HG03108 (cell line): ENCODE results near the gene SCAMP4.
"Not testable (repeated sequence)": the region's sequence is repeated elsewhere in the genome, so short reads cannot be mapped to it uniquely, and the experiment has no call there.

Source experiments
- ATAC-seq: cut with Tn5 transposase; IDR thresholded peaks from one replicate; pipeline ENCODE4 v1.9.1; 2021; ENCODE audit warnings: moderate library complexity; ENCODE audit not compliant: unreplicated experiment

SCAMP4 gene

DNA sequence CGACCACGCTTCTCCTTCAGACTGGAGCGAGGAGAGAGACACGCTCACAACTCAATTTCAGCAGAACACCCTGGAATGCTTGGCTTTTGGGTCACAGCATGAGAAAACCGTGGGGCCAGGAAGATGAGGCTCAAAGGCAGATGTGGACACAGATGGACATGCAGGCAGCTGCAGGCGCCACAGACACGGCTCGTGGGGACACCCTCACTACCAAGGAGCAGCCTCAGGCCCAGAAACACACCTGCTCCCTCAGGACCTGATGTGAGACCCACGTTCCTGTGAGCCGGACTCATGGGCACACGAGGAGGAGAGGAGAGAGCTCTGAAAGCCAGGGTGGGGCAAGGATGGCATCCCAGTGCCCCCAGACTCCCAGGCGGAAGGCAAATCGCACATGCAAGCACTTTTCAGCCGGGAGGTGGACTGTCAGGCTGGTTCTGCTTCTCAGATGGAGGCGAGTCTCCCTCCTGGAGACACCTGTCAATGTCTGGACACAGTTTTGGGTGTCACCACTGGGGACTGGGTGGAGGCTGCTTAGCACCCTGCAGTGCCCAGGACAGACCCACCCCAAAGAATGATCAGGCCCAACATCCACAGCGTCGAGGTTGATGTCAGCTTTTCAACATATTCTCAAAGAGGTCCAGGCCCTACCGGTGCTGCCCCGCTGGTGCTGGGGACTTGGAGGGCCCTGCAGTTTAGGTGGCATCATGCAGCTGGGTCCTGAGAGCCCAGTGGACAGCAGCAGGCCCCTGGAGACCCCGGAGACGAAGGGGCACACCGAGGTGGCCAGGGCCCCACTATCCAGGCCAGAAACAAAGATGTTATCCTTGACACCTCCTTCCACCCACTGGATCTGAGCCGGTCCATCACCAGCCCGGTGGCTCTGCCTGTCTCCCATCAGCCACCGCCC lies 22.2 kb upstream of the SCAMP4 start:
- ATAC-seq: no peak

DNA sequence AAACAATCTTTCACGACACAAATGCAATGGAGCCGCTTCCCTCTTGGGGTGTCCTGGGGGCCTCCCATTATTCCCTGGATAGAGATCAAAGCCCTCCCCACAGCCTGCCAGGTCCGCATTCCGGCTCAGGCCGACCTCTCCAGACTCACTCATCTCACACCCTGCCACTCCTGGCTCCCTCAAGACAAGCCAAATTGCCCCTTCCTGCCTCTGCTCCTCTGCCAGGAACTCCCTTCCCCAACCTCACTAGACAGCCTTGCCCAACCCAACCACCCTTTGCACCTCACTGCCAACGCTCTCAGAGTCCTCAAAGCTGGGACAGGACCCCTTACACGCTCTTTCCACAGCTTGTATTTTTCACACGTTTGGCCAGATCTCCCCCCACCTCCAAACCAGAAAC lies 21.4 kb upstream of the SCAMP4 start:
- ATAC-seq: no peak

DNA sequence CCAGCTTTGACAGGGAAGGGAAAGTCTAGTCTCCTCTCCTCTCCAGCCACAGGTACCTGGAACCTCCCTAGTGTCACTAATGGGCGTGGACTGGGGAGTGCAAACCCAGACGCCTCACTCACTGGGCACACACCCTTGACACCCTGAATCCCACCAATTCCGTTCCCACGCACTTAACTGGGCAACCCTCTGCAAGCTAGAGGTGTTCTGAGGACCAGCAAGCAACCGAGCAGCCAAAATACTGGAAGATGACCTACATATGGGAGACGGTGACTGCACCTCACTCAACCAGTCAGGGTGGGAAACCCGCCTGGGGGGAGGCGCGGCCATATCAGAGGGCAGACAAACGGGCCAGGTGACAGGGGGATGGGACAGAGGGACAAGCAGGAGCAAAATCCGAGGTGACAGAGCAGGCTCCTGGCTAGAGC lies 20.9 kb upstream of the SCAMP4 start:
- no peak for ATAC-seq

DNA sequence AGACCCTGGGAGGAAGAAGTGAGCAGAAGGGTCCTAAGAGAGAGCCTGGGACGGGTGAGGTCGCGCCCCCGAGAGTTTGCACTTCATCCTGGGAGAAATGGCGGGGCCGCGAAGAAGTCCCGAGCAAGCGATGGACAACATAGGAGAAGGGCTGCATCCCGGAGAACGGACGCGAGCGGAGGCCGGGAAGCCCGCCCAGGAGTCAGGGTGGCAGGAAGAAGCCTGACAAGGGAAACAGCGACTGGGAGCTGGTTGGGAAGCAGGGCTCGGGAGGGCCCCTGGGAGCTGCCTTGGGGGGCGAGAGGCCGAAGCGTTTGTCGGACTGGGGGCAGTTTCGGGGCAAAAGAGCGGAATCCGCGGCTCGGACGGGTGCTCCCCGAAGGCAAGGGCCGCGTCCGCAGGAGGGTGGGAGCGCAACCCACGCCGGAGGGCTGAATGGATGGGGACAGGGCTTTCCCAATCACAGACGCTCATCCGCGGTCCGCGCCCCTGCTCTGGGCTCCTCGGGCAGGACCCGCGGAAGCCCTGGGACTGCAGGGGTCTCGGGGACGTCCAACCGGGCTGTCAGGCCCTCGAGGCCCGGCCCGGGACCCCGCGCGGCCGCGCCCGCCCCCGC lies 20.4 kb upstream of the SCAMP4 start:
- ATAC-seq: no peak

DNA sequence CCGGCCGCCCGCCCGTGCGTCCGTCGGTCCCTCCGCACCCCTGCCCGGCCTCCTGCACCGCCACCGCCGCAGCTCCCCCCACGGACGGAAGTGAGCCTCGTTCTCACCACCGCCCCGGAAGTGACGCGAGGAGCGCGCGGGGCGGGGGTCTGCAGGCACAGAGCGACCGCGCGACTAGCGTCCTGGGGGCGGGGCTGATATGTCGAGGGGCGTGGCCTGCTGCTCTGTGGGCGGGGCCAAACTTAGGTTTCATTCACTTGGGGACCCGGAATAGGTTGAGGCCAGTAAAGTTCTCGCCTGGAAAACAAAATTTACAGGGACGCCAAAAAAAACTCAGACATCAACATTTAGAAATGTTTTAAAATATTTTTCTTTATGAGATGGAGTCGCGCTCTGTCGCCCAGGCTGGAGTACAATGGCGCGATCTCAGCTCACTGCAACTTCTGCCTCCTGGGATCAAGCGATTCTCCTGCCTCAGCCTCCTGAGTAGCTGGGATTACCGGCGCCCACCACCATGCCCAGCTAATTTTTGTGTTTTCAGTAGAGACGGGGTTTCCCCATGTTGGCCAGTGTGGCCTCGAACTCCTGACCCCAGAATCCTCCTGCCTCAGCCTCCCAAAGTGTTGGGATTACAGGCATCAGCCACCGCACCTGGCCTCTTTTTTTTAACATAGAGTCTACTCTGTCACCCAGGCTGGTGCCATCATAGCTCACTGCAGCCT lies 19.6 kb upstream of the SCAMP4 start, which contains the start of gene ABHD17A:
ABHD17A (minus strand) TSS at position 99 of the 722 bp plus-strand sequence. CDS start 3,930 bp downstream, outside the sequence.
- ATAC-seq: peak; percentile 64

DNA sequence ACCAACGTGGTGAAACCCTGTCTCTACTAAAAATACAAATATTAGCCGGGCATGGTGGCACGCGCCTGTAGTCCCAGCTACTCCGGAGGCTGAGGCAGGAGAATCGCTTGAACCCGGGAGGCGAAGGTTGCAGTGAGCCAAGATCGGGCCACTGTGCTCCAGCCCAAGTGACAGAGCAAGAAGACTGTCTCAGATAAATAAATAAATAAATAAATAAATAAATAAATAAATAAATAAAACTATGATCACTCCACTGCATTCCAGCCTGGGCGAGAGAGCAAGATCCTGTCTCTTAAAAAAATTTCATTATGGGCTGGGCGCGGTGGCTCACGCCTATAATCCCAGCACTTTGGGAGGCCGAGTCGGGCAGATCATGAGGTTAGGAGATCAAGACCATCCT lies 18.8 kb upstream of the SCAMP4 start:
- ATAC-seq: not testable (repeated sequence)

DNA sequence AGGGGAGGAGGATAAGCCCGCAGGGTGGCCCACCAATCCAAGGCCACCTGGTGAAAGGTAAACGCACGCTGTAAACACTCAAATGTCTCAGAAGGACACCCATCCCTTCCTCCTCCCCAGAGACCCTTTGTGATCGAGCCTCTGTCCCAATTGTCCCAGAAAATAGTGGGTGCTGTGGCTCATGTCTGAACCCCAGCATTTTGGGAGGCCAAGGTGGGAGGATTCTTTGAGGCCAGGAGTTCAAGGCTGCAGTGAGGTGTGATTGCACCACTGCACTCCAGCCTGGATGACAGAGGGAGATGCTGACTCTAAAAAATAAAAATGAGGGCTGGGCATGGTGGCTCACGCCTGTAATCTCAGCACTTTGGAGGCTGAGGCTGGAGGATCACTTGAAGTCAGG lies 16.8 kb upstream of the SCAMP4 start:
- ATAC-seq: no peak

DNA sequence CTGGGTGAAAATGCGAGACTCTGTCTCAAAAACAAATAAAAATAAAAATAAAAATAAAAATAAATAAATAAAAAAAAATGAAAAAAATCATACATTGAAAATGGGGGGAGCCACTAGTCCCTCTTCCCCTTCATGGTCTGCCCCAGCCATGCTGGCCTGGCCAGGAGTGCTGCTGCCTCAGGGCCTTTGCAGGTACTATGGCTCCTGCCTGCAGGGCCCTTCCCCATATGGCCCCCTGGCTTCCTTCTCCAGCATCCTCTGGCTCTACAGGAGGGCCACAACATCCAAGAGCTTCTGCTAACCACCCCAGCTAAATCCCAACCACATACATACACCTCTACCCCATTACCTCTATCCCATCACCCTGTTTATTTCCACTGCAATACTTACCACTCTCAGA lies 15.3 kb upstream of the SCAMP4 start:
- no peak for ATAC-seq

DNA sequence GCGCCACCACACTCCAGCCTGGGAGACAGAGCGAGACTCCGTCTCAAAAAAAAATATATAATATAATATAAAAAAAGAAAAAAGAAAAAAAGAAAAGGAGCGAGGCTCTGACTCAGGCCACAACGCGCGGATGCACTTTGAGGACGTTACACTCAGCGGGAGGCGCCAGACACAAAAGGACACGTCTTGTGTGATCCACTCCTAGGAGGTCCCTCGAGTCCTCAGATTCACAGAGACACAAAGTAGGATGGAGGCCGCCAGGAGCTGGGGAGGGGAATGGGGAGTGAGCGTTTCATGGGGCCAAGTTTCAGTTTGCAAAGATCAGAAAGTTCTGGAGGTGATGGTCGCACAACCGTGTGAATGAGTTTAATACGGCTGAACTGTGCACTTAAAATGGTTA lies 11.4 kb upstream of the SCAMP4 start:
- ATAC-seq: no peak

DNA sequence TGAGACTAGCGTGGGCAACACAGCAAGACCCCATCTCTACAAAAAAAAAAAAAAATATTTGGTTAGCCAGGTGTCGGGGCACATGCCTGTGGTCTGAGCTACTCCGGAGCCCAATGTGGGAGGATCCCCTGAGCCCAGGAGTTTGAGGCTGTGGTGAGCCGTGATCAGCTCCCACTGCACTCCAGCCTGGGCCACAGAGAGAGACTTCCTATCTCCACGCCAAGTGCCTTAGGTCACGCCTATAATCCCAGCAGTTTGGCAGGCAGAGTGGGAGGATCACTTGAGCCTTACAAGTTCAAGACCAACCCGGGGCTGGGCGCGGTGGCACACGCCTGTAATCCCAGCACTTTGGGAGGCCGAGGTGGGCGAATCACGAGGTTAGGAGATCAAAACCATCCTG lies 8.7 kb upstream of the SCAMP4 start:
- no peak for ATAC-seq

DNA sequence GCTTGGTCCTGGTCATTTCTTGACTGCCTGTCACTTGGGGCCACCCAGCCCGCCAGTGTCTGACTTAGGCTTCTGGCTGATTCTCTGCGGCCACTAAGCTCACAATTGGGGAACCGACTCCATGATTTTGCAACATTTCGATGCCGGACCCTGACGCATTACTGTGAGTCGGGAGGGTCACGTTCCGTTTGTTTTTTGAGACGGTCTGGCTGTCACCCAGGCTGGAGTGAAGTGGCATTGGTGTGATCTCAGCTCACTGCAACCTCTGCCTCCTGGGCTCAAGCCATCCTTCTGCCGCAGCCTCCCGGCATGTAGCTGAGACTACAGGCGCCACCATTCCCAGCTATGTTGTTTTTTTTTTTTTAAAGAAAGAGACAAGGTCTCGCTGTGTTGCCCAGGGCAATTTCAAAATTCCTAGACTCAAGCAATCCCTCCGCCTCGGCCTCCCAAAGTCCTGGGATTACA lies 3.2 kb upstream of the SCAMP4 start:
- ATAC-seq: no peak

DNA sequence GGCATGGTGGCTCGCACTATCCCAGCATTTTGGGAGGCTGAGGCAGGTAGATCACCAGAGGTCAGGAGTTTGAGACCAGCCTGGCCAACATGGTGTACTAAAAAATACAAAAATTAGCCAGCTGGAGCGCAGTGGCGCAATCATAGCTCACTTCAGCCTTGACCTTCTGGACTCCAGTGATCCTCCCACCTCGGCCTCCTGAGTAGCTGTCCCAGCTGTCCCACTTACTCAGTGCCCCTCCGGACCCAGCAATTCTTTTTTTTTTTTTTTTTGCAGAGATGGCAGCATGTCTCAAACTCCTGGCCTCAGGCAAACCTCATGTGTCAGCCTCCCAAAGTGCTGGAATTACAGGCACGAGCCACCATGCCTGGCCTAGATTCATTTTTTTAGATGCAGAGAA lies 2.3 kb upstream of the SCAMP4 start:
- no peak for ATAC-seq

DNA sequence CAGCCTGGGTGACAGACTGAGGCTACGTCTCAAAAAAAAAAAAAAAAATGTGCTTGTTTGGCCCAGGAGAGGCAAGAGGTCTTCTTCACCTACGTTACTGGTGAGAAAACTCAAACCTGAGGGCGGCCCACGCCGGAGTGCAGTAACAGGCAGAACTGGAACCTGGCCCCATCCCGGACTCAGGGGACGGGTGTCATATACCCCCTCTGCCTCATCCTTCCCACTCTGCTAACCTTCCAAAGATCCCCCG lies 414 bp upstream of the SCAMP4 start:
- no peak for ATAC-seq

DNA sequence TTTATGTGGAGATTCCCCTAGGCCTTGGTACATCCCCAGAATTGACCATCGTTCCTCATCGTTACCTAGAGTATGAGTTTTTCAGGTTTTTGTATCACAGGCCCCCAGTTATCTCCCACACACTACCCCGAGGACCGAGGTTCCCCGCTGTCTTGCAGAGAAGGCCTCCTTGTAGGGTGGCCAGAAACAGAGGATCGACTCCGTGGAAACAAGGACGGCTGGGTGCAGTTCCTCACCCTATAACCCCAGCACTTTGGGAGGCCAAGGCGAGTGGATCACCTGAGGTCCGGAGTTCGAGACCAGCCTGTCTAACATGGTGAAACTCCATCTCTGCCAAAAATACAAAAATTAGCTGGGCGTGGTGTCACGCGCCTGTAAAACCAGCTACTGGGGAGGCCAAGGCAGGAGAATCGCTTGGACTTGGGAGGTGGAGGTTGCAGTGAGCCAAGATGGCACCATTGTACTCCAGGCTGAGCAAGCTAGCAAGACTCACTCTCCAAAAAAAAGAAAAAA lies 720 bp downstream of the SCAMP4 start:
- ATAC-seq: no peak

DNA sequence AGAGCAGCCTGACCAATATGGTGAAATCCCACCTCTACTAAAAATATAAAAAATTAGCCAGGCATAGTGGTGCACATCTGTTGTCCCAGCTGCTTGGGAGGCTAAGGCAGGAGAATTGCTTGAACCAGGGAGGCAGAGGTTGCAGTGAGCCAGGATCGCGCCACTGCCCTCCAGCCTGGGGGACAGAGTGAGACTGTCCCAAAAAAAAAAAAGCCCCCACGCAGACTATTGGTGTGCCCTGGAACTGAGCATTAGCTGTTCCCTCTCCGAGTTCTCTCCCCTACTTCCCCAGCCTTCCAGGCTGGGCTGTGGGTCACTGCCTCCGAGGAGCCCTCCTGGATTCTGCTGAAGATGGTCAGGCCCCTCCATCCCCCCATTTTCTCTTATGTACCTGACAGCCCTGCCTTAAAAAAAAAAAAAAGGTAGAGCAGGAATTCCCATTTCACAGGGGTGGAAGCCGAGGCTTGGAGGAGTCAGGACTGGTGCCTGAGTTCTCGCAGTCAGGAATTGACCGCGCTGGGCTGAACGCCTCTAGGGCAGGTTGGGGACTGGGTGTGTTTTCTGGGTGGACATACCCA lies 1.9 kb downstream of the SCAMP4 start:
- ATAC-seq: no peak

DNA sequence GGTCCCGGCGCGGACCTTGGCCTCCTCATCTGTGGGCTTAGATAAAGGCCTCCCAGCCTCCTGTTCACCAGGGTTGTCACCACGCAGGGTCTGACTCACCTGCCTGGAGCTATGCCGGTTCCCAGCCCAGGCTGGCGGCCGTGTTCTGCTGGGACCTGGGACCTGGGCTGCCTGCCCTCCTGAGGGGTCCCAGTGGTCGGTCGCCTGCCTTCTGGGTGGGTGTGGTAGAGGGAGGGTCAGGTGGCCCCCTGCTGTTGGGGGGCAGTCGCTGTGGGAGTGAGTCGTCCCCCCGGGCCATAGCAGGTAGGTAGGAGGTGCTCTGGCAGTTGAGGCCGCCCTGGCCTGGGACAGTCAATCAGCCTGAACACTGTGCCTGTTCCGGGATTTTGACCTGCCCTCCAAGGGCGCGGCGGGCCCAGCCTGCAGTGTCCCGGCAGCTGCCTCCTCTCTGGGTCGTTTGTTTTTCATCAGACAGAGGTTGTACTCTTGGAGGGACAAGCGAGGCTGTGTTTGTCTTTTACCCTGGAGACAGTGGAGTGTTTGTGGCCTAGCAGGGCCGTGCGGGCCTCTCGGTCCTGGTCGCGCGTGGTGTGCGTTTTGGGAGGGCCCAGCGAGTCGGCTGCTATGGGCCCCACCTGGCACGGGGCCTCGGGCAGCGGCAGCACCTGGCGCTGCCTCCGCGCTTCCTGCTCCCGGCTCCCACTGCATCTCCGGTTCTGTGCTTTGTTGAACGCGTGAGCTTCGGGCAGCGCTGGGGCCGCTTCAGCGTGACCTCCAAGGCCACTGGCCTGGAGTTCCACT lies 2.6 kb downstream of the SCAMP4 start:
- no peak for ATAC-seq

DNA sequence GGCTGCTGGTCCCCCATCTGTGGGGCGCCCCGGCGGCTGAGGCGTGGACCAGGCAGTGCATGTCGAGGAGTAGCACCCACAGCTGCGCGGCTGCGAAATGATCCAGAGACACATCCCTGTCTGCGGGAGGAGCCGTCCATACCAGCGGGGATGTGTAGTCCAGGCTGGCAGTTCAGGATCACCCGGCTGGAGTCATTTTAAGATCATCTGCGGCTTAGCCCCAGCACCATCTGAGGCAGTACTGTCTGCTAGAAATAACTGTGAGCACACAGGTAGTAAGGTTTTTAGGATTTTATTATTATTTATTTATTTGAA lies 3.1 kb downstream of the SCAMP4 start:
- ATAC-seq: no peak

DNA sequence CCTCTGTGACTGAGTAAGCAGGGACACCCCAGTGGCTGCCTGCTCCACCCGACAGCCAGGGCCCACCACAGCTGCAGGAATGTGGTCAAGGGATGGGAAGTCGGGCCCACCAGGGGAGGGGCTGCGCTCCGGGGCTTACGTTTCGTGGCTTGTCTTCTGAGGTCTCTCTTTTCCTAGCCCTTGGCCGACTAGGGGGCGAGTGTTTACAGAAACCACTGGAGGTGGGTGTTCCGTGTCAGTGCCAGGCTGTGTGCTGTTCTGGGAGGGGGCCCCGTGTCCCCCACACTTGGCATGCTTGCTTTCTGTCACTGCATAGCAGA lies 4.5 kb downstream of the SCAMP4 start:
- no peak for ATAC-seq

DNA sequence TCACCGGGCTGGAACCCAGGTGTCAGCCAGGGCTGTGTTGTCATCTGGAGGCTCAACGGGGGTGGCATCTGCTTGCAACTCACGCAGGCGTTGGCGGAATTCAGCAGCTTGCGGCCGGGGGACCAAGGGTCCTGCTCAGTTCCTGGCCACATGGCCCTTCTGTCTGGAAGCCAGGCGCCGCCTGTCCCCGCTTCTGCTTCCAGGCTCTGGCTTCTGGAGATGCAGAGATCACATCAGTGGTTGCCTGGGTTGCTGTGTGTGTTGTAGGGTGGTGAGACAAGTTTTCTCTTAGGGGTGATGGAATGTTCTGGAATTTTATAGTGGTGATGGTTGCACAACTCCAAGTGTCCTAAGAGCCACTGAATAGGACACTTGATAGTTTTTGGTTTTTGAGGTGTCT lies 5.0 kb downstream of the SCAMP4 start:
- ATAC-seq: no peak

DNA sequence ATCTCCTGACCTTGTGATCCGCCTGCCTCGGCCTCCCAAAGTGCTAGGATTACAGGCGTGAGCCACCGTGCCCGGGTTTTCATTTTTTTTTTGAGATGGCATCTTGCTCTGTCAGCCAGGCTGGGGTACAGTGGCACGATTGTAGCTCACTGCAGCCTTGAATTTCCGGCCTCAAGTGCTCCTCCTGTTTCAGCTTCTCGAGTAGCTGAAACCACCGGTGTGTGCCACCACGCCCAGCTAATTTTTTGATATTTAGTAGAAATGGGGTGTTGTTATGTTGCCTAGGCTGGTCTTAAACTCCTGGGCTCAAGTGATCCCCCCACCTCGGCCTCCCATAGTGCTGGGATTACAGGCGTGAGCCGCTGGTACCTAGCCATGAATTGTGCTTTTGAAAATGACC lies 5.9 kb downstream of the SCAMP4 start:
- ATAC-seq: no peak

DNA sequence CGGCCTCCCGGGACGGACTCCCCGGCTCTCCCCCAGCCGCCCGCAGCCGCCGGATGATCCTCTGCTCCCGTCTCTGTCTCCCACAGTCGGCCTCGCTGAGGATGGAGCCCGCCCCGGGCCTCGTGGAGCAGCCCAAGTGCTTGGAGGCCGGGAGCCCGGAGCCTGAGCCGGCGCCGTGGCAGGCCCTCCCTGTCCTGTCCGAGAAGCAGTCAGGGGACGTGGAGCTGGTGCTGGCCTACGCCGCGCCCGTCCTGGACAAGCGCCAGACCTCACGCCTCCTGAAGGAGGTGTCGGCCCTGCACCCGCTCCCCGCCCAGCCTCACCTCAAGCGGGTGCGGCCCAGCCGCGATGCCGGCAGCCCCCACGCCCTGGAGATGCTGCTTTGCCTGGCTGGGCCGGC lies 6.8 kb downstream of the SCAMP4 start:
- ATAC-seq: no peak
